HEK293T (cell line): ENCODE results near the gene RAD51B.

Source experiments
- ELF4 ChIP-seq: fragments of 450-650 bp; IDR thresholded peaks from 2 replicates; pipeline ENCODE4 v1.6.1; 2017; ENCODE audit warnings: antibody characterized with exemption
- FOXA1 ChIP-seq: fragments of 450-650 bp; IDR thresholded peaks from 2 replicates; pipeline ENCODE4 v1.6.1; 2016; ENCODE audit warnings: mild to moderate bottlenecking
- FOXK2 ChIP-seq: fragments of 450-650 bp; IDR thresholded peaks from 2 replicates; pipeline ENCODE4 v1.6.1; 2016; ENCODE audit warnings: mild to moderate bottlenecking
- FOXM1 ChIP-seq: fragments of 450-650 bp; IDR thresholded peaks from 2 replicates; pipeline ENCODE4 v1.6.1; 2017; ENCODE audit warnings: mild to moderate bottlenecking, borderline replicate concordance
- SP1 ChIP-seq: fragments of 450-650 bp; IDR thresholded peaks from 2 replicates; pipeline ENCODE4 v1.6.1; 2017
- TARDBP ChIP-seq: fragments of 450-650 bp; IDR thresholded peaks from 2 replicates; pipeline ENCODE4 v1.6.1; 2016

DNA sequence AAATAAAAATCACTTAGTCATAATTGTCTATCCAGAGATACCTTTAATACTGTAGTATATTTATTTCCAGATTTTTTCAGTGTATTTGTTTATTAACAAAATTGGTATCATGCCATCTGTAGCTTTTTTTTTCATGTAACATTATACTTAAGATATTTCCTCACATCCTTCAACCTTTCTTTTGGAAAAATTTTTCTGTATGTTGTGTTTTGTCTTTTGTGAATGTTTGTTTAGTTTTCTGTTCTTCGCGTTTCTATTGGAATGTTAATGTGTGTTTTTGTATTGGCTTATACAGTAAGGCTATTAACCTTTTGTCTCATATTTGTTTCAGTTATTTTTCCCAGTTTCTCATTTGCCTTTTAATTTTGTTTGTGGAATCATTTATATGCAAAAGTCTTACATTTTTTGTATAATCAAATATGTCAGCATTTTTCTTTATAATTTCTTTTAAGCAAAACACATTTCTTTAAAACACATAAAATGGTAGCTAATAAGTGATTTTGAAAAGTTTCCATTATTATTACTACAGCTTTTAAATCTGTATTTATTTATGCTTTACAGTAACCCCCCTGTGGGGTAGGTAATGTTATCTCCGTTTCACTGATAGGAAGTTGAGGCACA, 433.7 kb downstream of the RAD51B start:
- no peak for TF ChIP-seq FOXA1
- TF ChIP-seq TARDBP = no peak
- TF ChIP-seq ELF4 = no peak
- no peak for TF ChIP-seq FOXM1
- TF ChIP-seq FOXK2 = no peak
- TF ChIP-seq SP1 = no peak
